ENCODE data around the gene CBL.

Gene CBL

GRCh38 chr11:119344291-119345010 is 138.3 kb downstream of the CBL start:
- TF ChIP-seq SPI1 (IDR thresholded peaks at IDR 0.05; ENCODE audit: low read depth, low read length) (no peak), POLR2A (IDR thresholded peaks at IDR 0.05; ENCODE audit: low read depth, low read length) (no peak), PAX5 (IDR thresholded peaks at IDR 0.05; ENCODE audit: insufficient read depth, low read length, severe bottlenecking) (no peak), POU2F2 (IDR thresholded peaks at IDR 0.05; ENCODE audit: low read depth, low read length) (no peak), TAF1 (IDR thresholded peaks at IDR 0.05; ENCODE audit: low read depth, low read length) (no peak), POLR2AphosphoS5 (IDR thresholded peaks at IDR 0.05; ENCODE audit: low read depth, low read length) (no peak)
- FAIRE-seq: no peak

DNA sequence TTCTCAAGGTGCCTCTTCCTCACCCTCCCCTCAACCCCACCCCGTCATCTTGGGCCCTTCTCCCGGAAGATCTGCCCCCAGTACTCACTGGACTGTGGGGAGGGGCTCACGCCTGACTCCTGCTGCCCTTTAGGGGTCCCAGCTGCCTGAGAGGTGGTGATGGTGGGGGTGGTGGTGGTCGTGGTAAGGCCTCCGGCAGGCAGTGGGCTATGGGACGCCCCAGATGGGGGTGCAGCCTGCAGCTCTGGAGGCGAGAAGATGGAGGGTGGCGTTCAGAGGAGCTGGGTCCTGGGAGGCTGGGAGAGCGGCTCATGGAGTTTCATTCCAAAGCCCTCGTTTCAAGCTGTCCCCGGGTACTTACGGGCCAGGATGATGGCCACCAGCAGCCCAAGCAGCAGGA is 139.5 kb downstream of the CBL start:
- no peak for FAIRE-seq
- no peak for DNase-seq (ENCODE audit: insufficient read length, low spot score)
- no peak for TF ChIP-seq TAF1 (IDR thresholded peaks at IDR 0.05; ENCODE audit: low read depth, low read length)
- TF ChIP-seq PAX5 (IDR thresholded peaks at IDR 0.05; ENCODE audit: insufficient read depth, low read length, severe bottlenecking): no peak
- TF ChIP-seq SPI1 (IDR thresholded peaks at IDR 0.05; ENCODE audit: low read depth, low read length): no peak
- no peak for TF ChIP-seq POLR2A (IDR thresholded peaks at IDR 0.05; ENCODE audit: low read depth, low read length)
- TF ChIP-seq POLR2AphosphoS5 (IDR thresholded peaks at IDR 0.05; ENCODE audit: low read depth, low read length): no peak
- TF ChIP-seq POU2F2 (IDR thresholded peaks at IDR 0.05; ENCODE audit: low read depth, low read length): no peak

More at GRCh38 chr11:119344291-119345010, 138.3 kb downstream of the CBL start:
- no peak for DNase-seq (ENCODE audit: insufficient read length, low spot score)

- DNase-seq (ENCODE audit: insufficient read length, low spot score) (no peak), FAIRE-seq (no peak)
- TF ChIP-seq SPI1 (IDR thresholded peaks at IDR 0.05; ENCODE audit: low read depth, low read length) (no peak), TAF1 (IDR thresholded peaks at IDR 0.05; ENCODE audit: low read depth, low read length) (no peak), PAX5 (IDR thresholded peaks at IDR 0.05; ENCODE audit: insufficient read depth, low read length, severe bottlenecking) (no peak), POLR2A (IDR thresholded peaks at IDR 0.05; ENCODE audit: low read depth, low read length) (no peak), POU2F2 (IDR thresholded peaks at IDR 0.05; ENCODE audit: low read depth, low read length) (no peak), POLR2AphosphoS5 (IDR thresholded peaks at IDR 0.05; ENCODE audit: low read depth, low read length) (no peak)
Observed at GRCh38 chr11:119346605-119347004, 140.5 kb downstream of the CBL start, which contains the start of gene MFRP. Gene MFRP, minus strand, starts transcription at chr11:119346705. Its CDS starts 192 bp downstream, at chr11:119346513.

GRCh38 chr11:119347242-119347641 is 141.1 kb downstream of the CBL start:
- DNase-seq (ENCODE audit: insufficient read length, low spot score) (no peak), FAIRE-seq (no peak)
- no peak for TF ChIP-seq POU2F2 (IDR thresholded peaks at IDR 0.05; ENCODE audit: low read depth, low read length)
- no peak for TF ChIP-seq SPI1 (IDR thresholded peaks at IDR 0.05; ENCODE audit: low read depth, low read length)
- TF ChIP-seq POLR2AphosphoS5 (IDR thresholded peaks at IDR 0.05; ENCODE audit: low read depth, low read length): no peak
- TF ChIP-seq POLR2A (IDR thresholded peaks at IDR 0.05; ENCODE audit: low read depth, low read length): no peak
- no peak for TF ChIP-seq PAX5 (IDR thresholded peaks at IDR 0.05; ENCODE audit: insufficient read depth, low read length, severe bottlenecking)
- no peak for TF ChIP-seq TAF1 (IDR thresholded peaks at IDR 0.05; ENCODE audit: low read depth, low read length)

GRCh38 chr11:119347940-119348605 is 141.9 kb downstream of the CBL start:
- TF ChIP-seq POU2F2 (IDR thresholded peaks at IDR 0.05; ENCODE audit: low read depth, low read length) (no peak), PAX5 (IDR thresholded peaks at IDR 0.05; ENCODE audit: insufficient read depth, low read length, severe bottlenecking) (no peak), TAF1 (IDR thresholded peaks at IDR 0.05; ENCODE audit: low read depth, low read length) (no peak), SPI1 (IDR thresholded peaks at IDR 0.05; ENCODE audit: low read depth, low read length) (no peak), POLR2A (IDR thresholded peaks at IDR 0.05; ENCODE audit: low read depth, low read length) (no peak), POLR2AphosphoS5 (IDR thresholded peaks at IDR 0.05; ENCODE audit: low read depth, low read length) (no peak)
- FAIRE-seq: no peak
- no peak for DNase-seq (ENCODE audit: insufficient read length, low spot score)

- DNase-seq (ENCODE audit: insufficient read length, low spot score): no peak
- FAIRE-seq: no peak
- TF ChIP-seq SPI1 (IDR thresholded peaks at IDR 0.05; ENCODE audit: low read depth, low read length) (no peak), TAF1 (IDR thresholded peaks at IDR 0.05; ENCODE audit: low read depth, low read length) (no peak), POLR2A (IDR thresholded peaks at IDR 0.05; ENCODE audit: low read depth, low read length) (no peak), POU2F2 (IDR thresholded peaks at IDR 0.05; ENCODE audit: low read depth, low read length) (no peak), POLR2AphosphoS5 (IDR thresholded peaks at IDR 0.05; ENCODE audit: low read depth, low read length) (no peak), PAX5 (IDR thresholded peaks at IDR 0.05; ENCODE audit: insufficient read depth, low read length, severe bottlenecking) (no peak)
Observed at GRCh38 chr11:119350302-119350701, 144.2 kb downstream of the CBL start.

- no peak for FAIRE-seq
- no peak for TF ChIP-seq POLR2A (IDR thresholded peaks at IDR 0.05; ENCODE audit: low read depth, low read length)
- no peak for TF ChIP-seq SPI1 (IDR thresholded peaks at IDR 0.05; ENCODE audit: low read depth, low read length)
- TF ChIP-seq TAF1 (IDR thresholded peaks at IDR 0.05; ENCODE audit: low read depth, low read length): no peak
- TF ChIP-seq PAX5 (IDR thresholded peaks at IDR 0.05; ENCODE audit: insufficient read depth, low read length, severe bottlenecking): no peak
- TF ChIP-seq POLR2AphosphoS5 (IDR thresholded peaks at IDR 0.05; ENCODE audit: low read depth, low read length): no peak
- TF ChIP-seq POU2F2 (IDR thresholded peaks at IDR 0.05; ENCODE audit: low read depth, low read length): no peak
- no peak for DNase-seq (ENCODE audit: insufficient read length, low spot score)
Observed at GRCh38 chr11:119351232-119351631, 145.1 kb downstream of the CBL start.

- TF ChIP-seq SPI1 (IDR thresholded peaks at IDR 0.05; ENCODE audit: low read depth, low read length): no peak
- FAIRE-seq (no peak), DNase-seq (ENCODE audit: insufficient read length, low spot score) (no peak)
Observed at GRCh38 chr11:119352857-119353260, 146.7 kb downstream of the CBL start.

- FAIRE-seq (no peak), DNase-seq (ENCODE audit: insufficient read length, low spot score) (no peak)
- TF ChIP-seq POLR2AphosphoS5 (IDR thresholded peaks at IDR 0.05; ENCODE audit: low read depth, low read length) (no peak), POU2F2 (IDR thresholded peaks at IDR 0.05; ENCODE audit: low read depth, low read length) (no peak), SPI1 (IDR thresholded peaks at IDR 0.05; ENCODE audit: low read depth, low read length) (no peak), POLR2A (IDR thresholded peaks at IDR 0.05; ENCODE audit: low read depth, low read length) (no peak), PAX5 (IDR thresholded peaks at IDR 0.05; ENCODE audit: insufficient read depth, low read length, severe bottlenecking) (no peak)
Observed at GRCh38 chr11:119355091-119355843, 149.1 kb downstream of the CBL start.

Data from GM12891 (cell line).